NCI-H1417 treated with DMSO at 0.1 percent for 48 hours (cell line): ENCODE data around the gene PNCK.

Experiments used
- DNase-seq: peaks from one replicate; lab custom pipeline; 2025; lab: John Stamatoyannopoulos, UW

PNCK gene

DNA sequence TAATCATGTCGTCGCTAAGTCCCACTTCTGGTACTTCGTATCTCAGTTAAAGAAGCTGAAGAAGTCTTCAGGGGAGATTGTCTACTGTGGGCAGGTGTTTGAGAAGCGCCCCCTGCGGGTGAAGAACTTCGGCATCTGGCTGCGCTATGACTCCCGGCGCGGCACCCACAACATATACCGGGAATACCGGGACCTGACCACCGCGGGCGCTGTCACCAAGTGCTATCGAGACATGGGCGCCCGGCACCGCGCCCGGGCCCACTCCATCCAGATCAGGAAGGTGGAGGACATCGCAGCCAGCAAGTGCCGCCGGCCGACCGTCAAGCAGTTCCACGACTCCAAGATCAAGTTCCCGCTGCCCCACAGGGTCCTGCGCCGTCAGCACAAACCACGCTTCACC, 11.3 kb downstream of the PNCK start:
- no peak for DNase-seq

DNA sequence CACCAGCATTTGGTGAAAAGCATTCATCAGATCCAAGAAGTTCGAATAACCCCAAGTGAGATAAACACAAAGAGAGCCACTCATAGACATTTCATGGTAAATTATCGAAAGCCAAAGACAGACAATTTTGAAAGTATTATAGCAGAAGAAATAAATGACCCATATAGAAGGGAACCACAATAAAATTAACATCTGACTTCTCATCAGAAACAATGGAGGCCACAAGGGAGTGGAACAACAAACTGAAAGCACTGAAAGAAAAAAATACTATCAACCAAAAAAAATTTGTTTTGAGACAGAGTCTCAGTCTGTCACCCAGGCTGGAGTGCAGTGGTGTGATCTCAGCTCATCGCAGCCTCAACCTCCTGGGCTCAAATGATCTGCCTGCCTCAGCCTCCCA, 14.3 kb downstream of the PNCK start:
- no peak for DNase-seq

DNA sequence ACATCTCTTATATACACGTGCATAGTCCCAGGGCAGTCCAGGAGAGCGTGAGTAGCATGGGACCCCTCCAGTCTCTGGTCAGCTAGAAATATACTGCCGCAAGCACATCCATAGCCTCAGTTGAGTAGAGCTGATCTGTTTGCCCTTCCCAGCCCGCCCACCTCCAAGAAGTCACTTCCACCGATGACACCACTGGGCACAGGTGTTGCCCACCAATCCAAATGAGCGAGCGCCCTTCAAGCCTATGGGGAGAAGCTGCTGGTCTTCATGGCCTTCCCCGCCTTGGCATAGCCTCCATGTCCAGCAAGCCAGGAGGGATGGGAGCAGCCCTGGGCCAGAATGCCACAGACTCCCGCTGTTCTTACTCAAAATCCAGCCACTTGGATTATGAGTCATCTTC, 16.5 kb downstream of the PNCK start:
- DNase-seq, result no peak

DNA sequence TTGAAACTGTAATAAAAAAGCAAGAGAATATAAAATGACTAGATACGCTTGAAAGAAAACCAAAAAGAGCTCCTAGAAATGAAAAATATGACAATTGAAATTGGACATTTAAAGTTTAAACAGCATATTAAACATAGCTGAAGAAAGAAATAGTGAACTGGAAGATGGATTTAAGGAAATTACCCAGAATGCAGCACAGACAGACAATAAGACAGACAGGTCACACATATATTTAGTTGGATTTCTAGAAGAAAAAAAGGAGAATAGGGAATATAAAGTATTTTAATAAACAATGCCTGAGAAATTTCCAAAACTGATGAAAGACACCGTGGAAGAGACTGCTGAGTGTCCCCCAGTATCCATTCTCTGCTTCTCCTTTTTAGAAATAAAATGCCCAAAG, 20.1 kb downstream of the PNCK start:
- no peak for DNase-seq

DNA sequence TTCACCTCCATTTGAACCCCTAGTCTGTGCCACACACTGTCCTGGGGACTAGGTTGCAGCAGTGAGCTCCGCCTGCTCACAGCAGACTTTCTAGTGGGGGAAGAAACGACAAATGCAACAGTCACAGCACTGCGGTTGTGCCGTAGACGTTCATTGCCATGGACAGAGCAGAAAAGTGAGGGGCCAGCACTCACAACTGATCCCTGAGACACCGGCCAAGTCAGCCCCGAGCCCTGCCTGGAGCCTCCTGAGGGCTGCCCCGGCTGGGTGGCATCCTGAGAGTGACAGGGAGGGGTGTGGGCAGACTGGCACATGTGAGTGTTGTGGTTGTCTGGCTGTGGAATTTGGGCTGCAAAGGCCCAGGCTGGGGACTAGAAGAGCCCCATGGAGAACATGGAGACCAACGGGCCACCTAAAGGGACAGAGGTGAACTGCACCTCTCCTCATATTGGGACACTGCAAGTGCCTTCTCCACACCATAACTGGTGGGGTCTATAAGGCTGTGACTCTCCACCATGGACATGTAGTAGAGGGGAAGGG, 22.0 kb downstream of the PNCK start:
- no peak for DNase-seq

DNA sequence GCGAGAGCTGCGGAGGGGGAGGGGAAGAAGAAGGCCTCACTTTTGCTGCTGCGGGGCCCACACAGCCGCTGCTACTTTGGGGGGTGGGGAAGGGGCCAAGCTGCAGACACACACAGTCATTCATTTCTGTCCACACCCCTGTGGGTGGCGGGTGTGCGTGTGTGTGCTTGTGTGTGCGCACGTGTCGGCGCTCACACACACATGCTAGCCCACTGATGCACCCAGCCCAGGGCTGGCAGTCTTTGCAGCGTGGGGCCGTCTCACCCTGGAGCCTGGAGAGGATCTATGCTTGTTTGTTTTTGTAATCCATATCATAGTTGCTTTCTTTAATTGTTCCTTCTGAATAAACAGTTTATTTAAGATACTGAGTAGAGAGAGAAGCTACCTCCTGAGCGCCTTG, 22.7 kb downstream of the PNCK start:
- no peak for DNase-seq

DNA sequence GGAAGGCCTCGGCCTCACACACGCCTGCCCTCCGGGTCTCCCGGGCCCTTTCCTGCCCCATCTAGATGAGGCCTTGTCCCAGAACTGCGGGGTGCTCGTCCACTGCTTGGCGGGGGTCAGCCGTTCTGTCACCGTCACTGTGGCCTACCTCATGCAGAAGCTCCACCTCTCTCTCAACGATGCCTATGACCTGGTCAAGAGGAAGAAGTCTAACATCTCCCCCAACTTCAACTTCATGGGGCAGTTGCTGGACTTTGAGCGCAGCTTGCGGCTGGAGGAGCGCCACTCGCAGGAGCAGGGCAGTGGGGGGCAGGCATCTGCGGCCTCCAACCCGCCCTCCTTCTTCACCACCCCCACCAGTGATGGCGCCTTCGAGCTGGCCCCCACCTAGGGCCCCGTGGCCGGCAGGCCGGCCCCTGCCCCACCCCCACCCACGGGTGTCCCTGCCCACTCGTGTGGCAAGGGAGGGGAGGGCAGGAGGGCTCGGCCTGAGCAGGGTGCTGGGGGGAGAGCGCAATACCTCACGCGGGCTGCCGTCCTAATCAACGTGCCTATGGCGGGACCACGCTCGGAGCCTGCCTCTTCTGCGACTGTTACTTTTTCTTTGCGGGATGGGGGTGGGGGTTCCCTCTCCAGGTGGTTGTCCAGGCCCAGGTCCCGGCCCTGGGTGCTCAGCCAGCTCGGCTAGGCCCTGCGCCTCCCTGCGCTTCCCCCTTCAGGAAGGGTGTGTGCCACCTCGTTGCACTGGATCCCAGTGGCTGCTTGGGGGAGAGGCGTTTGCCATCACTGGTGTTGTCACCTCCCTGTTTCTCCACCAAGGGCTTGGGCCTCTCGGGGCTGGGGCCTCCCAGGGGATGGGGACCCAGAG, 23.5 kb downstream of the PNCK start:
- no peak for DNase-seq

DNA sequence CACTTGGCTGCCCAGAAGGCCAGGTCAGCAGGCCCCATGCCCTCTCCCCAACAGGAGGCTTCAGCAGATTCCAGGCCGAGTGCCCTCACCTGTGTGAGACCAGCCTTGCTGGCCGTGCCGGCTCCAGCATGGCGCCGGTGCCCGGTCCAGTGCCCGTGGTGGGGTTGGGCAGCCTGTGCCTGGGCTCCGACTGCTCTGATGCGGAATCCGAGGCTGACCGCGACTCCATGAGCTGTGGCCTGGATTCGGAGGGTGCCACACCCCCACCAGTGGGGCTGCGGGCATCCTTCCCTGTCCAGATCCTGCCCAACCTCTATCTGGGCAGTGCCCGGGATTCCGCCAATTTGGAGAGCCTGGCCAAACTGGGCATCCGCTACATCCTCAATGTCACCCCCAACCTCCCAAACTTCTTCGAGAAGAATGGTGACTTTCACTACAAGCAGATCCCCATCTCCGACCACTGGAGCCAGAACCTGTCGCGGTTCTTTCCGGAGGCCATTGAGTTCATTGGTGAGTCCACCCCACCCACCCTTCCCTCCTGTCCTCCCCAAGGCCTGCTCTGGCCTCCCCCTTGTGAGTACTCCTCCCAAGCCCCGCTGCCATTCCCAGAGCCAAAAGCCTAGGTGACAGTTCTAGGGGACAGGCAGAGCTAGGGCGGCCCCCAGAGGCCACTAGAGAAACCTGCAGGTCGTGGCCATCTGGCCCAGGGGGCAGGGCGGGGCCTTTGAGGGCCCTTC, 24.3 kb downstream of the PNCK start:
- no peak for DNase-seq

DNA sequence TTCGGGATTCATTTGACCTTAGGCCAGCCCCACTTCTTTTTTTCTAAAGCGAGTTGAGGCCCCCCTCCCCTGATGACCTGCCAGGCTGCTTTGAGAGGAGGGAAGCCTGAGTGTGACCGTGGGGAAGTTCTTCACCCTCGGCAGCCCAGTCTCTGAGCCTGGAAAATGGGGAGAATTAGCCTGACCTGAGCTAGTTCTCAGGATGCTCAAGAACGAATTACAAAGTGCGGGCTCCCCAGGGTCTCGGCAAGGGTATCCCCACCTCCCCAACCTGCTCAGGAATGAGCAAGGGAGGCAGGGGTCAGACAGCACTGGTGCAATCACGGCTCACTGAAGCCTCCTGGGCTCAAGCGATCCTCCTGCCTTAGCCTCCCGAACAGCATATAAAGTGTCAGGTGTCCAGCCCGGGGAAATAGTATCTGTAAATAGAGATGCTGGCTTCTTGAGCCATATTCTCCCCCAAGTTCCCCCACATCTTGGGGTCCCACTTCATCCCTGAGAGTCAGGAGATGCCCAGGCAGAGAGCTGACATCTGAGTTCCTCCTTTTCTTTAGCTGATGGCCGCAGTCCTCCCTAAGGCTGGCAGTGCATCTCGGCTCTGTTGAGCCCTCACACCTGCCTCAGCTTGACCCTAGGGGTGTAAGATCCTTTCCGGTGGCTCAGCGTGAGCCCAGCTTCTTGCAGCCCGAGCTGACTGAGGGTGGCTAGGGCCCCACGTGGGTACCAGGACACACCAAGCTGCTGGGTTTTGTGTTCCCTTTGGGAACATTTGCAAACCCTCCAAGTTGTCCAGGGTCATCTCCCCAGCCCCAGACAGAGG, 25.0 kb downstream of the PNCK start:
- DNase-seq, result no peak

DNA sequence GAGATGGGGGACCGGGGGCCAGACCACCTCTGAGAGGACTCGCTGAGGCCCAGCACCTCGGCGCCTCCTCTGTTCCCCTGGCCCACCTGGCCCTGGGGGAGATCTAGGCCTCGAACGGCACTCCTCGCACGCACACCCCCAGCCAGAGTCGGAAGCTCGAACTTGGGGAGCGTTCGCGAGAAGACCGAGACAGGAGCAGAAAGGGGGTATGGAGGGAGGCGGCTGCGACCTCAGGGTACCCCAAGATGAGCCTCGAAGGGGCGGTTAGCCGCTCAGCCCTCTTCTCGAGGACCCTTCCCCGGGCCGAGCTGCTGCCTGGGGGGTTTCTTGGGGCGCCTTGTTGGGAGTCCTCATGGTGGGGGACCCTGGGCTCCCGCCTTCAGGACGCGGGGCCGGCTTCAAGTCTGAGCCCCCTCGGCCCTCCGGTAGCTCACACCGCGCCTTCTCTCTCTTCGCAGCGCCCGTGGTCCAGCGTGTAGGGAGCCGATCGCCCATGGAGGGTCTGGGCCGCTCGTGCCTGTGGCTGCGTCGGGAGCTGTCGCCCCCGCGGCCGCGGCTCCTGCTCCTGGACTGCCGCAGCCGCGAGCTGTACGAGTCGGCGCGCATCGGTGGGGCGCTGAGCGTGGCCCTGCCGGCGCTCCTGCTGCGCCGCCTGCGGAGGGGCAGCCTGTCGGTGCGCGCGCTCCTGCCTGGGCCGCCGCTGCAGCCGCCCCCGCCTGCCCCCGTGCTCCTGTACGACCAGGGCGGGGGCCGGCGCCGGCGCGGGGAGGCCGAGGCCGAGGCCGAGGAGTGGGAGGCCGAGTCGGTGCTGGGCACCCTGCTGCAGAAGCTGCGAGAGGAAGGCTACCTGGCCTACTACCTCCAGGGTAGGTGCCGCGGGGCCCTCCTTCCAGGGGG, 25.9 kb downstream of the PNCK start:
- no peak for DNase-seq

DNA sequence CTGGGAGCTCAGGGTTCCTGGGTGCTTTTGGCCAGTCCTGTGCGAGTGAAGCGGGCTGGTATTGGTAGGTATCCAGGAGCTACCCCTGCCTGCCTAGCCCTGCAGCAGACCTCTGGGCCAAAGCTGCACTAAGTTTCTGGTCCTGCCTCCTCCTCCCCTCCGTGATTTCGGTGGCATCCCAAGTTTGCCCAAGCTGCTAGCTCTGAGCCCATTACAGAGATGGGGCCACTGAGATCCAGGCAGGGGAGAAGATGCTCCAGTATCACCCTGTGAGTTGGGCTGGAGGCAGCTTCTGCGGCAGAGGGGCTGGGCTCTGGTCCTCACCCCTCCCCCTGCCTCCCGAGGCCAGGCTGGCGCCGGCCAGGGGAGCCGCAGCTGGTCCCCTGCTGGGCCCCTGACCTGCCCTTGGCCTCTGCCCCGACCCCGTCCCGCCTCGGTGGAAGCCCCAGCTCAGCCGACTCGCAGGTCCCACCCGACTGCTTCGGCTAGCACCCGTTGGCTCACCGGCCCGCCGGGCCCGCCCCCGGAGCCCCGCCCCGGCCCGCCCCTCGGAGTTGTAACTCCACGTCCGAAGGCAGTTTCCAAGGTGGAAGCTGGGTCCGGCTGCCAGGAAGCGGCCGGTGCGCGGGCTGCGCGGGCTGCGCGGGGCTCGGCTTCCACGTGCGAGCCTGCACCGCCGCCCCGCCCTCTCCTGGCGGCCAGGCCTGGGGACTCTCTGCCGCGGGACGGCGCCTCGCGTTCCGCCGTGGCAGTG, 26.8 kb downstream of the PNCK start, which contains the start of gene DUSP9:
Gene DUSP9, plus strand, starts transcription at position 584 of the 754 bp plus-strand sequence. CDS start 751 bp downstream, outside the sequence.
- no peak for DNase-seq

DNA sequence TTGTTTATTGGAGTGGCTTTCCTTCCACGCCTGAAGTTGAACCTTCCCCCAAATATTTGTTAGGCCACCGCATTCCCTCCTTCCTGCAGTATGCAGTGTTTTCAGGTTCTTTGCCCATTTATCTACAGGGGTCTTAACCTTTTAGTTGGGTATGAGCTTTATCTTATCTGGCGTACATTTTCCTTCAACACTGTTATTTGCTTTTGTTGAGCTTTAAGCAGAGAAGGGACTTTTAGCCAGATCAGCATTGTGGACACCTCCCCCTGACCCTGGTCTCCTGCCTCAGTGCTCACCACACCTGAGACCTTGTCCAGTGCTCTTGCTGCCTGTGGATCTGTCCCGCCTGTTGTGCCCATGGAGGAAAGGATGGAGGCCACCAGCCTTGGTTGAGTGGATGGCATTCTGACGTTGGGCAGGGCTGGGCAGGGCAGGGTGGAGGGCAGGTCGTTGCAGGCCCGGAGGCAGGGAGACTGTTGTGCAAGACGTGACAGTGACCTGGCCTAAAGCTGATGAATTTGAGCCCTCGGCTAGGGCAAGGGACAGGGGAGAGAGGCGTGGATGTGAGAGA, 27.6 kb downstream of the PNCK start:
- no peak for DNase-seq

DNA sequence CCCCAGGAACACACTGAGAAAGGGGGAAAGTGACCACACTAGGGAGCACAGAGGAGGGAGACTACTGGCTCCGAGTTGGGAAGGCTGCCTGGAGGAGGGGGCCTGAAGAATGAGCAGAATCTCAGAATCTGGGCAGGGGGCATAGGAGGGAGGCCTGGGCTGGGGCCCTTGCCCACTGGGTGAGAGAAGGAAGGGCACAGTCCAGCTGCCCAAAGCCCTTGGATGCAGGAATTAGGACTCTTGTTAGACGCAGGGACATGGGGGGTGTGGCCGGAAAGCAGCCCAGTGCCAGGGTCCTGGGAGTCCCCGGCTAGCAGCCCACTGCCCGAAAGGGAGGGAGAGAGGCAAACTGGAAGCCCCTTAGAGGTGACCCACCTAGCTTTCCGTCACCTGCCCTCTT, 28.5 kb downstream of the PNCK start:
- DNase-seq, result no peak

DNA sequence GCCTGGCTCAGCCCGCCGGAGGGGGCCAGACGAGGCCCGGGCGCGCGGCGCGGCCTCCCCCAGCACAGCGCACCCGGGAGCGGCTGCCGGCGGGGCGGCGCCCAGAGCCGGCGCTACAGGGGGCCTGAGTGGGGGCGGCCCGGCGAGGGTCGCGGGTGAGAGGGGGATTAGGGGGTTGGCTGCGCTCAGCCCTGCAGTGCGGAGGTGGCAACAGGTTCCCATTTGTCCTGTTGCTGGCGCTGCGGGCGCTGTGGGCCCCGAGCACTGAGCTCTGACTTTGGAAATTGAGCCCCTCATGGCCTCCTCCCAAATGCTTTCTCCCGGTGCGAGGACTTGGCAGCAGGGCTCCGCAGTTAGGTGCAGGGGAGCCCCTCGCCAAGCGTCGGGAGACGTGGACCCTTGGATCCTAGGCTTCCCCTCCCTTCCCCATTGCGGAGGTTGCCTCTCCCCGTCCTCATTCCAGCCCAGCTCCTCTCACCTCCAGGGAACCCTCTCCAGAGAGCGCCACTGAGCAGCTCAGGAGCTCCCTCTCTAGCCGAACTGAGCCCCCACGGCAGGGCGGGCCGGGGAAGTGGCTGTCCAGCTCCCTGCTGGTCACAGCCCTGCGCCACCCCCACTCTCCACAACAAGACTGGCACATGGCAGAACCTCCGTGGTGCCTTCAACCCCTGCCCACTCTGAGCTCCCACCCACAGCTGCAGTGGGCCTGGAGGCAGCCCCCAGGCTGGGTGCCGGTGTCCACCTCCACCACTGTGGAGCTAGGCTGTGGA, 29.1 kb downstream of the PNCK start:
- no peak for DNase-seq

DNA sequence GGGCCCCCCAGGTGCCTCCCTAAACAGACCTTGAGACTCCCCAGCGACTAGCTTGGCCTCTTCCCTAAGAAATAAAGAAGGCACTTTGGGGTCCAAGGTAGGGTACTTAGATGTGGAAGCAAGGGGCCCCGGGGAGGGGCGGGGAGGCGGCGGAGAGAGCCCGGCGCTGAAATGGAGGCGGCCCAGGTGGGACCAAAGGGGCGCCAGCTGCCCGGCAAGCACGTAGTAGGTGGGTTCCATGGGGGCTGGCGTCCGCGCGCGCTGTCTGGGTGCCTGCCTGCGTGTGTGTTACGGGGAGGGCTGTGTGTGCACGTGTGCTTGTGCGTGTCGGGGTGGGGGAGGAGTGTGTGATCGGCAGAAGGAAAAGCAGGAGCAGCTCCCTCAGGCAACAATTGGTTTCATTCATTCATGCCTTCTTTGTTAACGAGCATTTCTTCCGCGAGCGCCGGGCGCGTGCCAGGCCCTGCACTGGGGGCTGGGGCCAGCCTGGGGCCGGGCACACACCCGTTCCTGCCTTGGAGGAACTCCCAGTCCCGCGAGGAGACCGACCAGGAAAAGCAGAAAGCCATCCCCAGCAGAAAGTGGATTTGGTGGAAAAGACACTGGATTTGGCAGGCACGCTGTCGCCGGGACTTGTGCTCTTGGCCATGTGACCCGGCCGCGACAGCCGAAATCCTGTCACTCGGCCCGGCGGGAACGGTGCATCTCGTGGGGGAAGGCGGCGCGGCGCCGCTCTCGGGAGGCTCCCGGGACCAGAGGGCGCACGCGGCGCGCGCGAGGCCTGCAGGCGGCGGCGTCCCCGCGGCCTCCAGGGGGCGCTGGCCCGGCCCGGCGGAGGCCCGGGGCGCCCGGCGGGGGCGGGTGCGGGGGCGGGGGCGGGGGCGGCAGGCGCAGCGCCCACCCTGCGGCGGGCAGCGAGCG, 29.9 kb downstream of the PNCK start:
- no peak for DNase-seq

DNA sequence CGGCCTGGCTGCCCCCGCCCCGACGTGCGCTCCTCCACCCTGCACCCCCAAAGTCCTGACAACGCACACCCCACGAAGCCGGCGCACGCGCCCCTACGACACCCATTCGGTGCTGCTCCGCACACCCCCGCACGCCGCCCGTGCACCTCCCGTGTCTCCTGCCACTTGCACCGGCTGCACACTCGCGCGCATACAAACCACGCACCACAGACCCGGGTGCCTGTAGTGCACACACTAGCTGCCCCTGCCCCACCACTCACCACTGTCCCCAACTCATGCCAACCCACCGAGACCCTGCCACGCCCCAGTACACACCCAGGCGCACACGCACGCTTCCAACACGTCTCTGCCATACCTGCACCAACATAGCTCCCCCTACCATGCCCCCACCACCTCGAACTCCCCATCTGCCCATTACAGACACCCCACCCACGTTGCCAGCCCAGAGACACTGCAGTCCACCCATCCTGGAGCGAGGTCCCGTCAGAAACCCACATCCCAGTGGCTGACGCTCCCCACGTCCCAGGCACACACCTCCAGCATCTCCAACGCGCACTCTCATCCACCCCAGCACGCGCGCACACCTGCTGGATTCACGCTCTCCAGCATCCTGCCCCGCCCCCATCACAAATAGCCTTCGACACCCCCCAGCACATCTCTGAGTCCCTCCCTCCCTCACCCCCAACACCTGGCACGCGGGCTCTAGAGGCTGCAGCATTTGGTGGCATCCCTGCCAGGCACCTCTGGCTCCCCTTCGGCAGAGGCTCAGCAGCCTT, 30.8 kb downstream of the PNCK start:
- DNase-seq, result no peak

DNA sequence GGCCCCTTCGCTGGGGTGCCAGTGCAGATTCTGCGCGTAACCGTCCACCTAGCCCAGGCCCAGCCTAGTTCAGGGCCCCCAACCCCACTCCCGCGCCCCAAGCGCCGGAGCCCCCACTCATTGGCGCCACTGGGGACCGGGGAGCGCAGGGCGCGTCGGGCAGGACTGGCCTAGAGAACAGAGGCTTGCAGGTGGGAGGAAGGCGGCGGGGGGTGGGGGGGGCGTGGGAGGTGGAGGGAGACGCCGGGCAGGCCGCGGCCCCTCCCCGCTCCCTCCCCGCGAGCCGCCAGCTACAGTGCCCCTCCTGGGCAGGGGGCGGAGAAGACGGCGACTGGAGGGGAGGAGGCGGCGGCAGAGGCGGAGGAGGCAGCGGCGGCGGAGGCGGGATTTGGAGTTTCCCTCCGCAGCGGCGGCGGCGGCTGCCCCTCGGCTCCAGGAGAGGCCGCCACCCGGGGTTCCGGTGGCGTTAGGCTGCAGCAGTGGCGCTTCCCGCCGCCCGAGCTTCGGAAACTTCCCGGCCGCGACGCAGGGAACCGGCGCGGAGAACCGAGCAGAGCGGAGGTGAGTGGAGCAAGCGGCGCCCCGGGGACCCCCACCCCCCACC, 31.5 kb downstream of the PNCK start:
- no peak for DNase-seq
